Spleen (tissue), 11 donors: Measurements from ENCODE around the gene LGALS9. TPM values are rescaled to one million over a fixed set of nuclear protein-coding genes. Genes with fewer than 3 reads are reported as not detected.
A peak's percentile ranks its signal among the peaks of the same experiment; 100 is the strongest.
"Not testable (repeated sequence)": the region's sequence is repeated elsewhere in the genome, so short reads cannot be mapped to it uniquely, and the experiment has no call there.

Source experiments
- DNase-seq: peaks from one replicate; pipeline ENCODE4 v3.0.0-alpha.2; 2020
- H3K27ac ChIP-seq, 8 donors: fragments of 200-600 bp; sonication (generic) in 7 of 8; 1 replicate in 4 of 8; 2 replicates in 4 of 8; pipeline versions ENCODE4 v1.5.0 to v1.8.0; 2016 to 2021; ENCODE audit warnings: inconsistent platforms in 4 of 8, mild to moderate bottlenecking in 4 of 8, moderate library complexity in 1 of 8
- H3K27me3 ChIP-seq, 7 donors: fragments of 200-600 bp; sonication (generic) in 6 of 7; replicated peaks in 1 of 7; 1 replicate in 4 of 7; 2 replicates in 3 of 7; pipeline versions ENCODE4 v1.5.0 to v1.8.0; 2016 to 2021; ENCODE audit warnings: inconsistent platforms in 3 of 7, mild to moderate bottlenecking in 1 of 7
- H3K36me3 ChIP-seq, 6 donors: fragments of 200-600 bp; sonication (generic) in 5 of 6; 1 replicate in 4 of 6; 2 replicates in 2 of 6; pipeline versions ENCODE4 v1.5.0 to v1.8.0; 2016 to 2021; ENCODE audit warnings: inconsistent platforms in 2 of 6
- H3K4me1 ChIP-seq, 6 donors: fragments of 200-600 bp; sonication (generic) in 5 of 6; 1 replicate in 3 of 6; 2 replicates in 3 of 6; pipeline versions ENCODE4 v1.5.0 to v1.8.0; 2016 to 2021; ENCODE audit warnings: inconsistent platforms in 3 of 6
- H3K4me3 ChIP-seq, 8 donors: fragments of 200-600 bp; sonication (generic) in 7 of 8; 1 replicate in 4 of 8; 2 replicates in 4 of 8; pipeline versions ENCODE4 v1.5.0 to v1.8.0; 2016 to 2021; ENCODE audit warnings: inconsistent platforms in 4 of 8, mild to moderate bottlenecking in 4 of 8, moderate library complexity in 2 of 8
- H3K9me3 ChIP-seq, 8 donors: fragments of 200-600 bp; sonication (generic) in 7 of 8; 1 replicate in 4 of 8; 2 replicates in 4 of 8; pipeline versions ENCODE4 v1.5.0 to v1.8.0; 2016 to 2021; ENCODE audit warnings: inconsistent platforms in 4 of 8
- CTCF ChIP-seq, 11 experiments: fragments of 200-600 bp in 7 of 11; fragments of 450-650 bp in 4 of 11; sonication (generic) in 4 of 11; IDR thresholded peaks in 8 of 11; conservative IDR thresholded peaks in 3 of 11; 1 replicate in 7 of 11; 2 replicates in 4 of 11; pipeline versions ENCODE4 v1.4.0 to v1.8.0; 2016 to 2021; ENCODE audit warnings: antibody characterized with exemption in 11 of 11, inconsistent platforms in 4 of 11, mild to moderate bottlenecking in 1 of 11
- POLR2A ChIP-seq, 3 donors: fragments of 450-650 bp; IDR thresholded peaks; one replicate each; pipeline ENCODE4 v1.5.1; 2017; ENCODE audit warnings: antibody characterized with exemption in 3 of 3, mild to moderate bottlenecking in 1 of 3
- POLR2AphosphoS5 ChIP-seq, 3 donors: sonication (generic); formaldehyde crosslinking; IDR thresholded peaks; one replicate each; pipeline ENCODE4 v1.5.1; 2017; ENCODE audit warnings: antibody characterized with exemption in 3 of 3
- WGBS, 5 donors: extraction: QIAGEN DNeasy Blood & Tissue Kit in 3 of 5; methylation state at CpG; one replicate each; pipeline versions ENCODE4 v1.1.5 to v1.1.7; 2013 to 2018; 5-methylcytosine and 5-hydroxymethylcytosine counted together
- intact Hi-C: fragments of 100-400 bp; cut with DNase I; formaldehyde crosslinking; loops from one replicate; pipeline ENCODE4 v1.15.0; 2023; ENCODE audit warnings: low total_unique reads
- polyA plus RNA-seq, 3 donors: library from polyadenylated mRNA; stranded (reverse); fragments of 200-250 nt; gene quantifications; one replicate each; pipeline ENCODE4 v1.2.1, GENCODE V29; 2013
- total RNA-seq, 7 donors: library from RNA; depleted of rRNA in 3 of 7; stranded (reverse); fragments of >200 nt in 3 of 7; fragmentation: NEBNext Ultra II Directional in 4 of 7; extraction: Animal tissue kit (Norgen Biotek cat#: 25700) in 4 of 7; gene quantifications; one replicate each; pipeline versions ENCODE4 v1.1.0 to v1.2.1, GENCODE V29; 2016 to 2021
- donor health status: healthy with polysubstance abuse.
- donor health status: DM: no; HTN: no; CAD: no; lungs with moderate emphysema.
- donor health status: DM: no; HTN: no; CAD: no.
- donor health status: Bipolar disorder and iron deficiency.
- donor health status: healthy.
- donor health status: DM: no; HTN: no; CAD: no.
- donor health status: DM: yes; HTN: yes; CAD: no.

LGALS9 gene
- total and polyA plus RNA-seq, 10 donors: 162 to 309 (median 209) TPM

GRCh38 chr17:27640790-27641189 is 9.8 kb downstream of the LGALS9 start:
- no peak overlapping the region for H3K4me3 ChIP-seq
- intact Hi-C loops: no loop called here
- no peak for TF ChIP-seq CTCF (IDR thresholded peaks at IDR 0.05 in 8 of 11, conservative IDR thresholded peaks at IDR 0.05 in 3 of 11)
- no peak for TF ChIP-seq POLR2A (IDR thresholded peaks at IDR 0.05)
- no peak for TF ChIP-seq POLR2AphosphoS5 (IDR thresholded peaks at IDR 0.05)
- H3K4me1 ChIP-seq: peaks cover 0 to 9% (median 3%) of the 10 kb centered on the region in 6 donors
- no peak for DNase-seq
- no peaks in the 10 kb centered on the region for H3K9me3 ChIP-seq
- no peaks in the 10 kb centered on the region for H3K27me3 ChIP-seq
- H3K36me3 ChIP-seq: peaks cover 0 to 68% (median 30%) of the 10 kb centered on the region in 6 donors
- WGBS, 5 donors: 93 to 97% (median 93%) methylated on average over 4 of the region's 4 CpGs
- H3K27ac ChIP-seq: no peak overlapping the region

GRCh38 chr17:27644586-27644985 is 13.6 kb downstream of the LGALS9 start:
- intact Hi-C loops: no loop called here
- no peaks in the 10 kb centered on the region for H3K4me1 ChIP-seq
- H3K9me3 ChIP-seq: no peaks in the 10 kb centered on the region
- peaks cover 0 to 90% (median 33%) of the 10 kb centered on the region in 6 donors for H3K36me3 ChIP-seq
- TF ChIP-seq POLR2AphosphoS5 (IDR thresholded peaks at IDR 0.05) (no peak), POLR2A (IDR thresholded peaks at IDR 0.05) (no peak), CTCF (IDR thresholded peaks at IDR 0.05 in 8 of 11, conservative IDR thresholded peaks at IDR 0.05 in 3 of 11) (no peak)
- no peak overlapping the region for H3K27ac ChIP-seq
- no peak for DNase-seq
- 83 to 93% (median 88%) methylated on average over 9 of the region's 9 CpGs for WGBS, 5 donors
- no peak overlapping the region for H3K4me3 ChIP-seq
- H3K27me3 ChIP-seq: no peaks in the 10 kb centered on the region

- peak in 3 of 11 experiments; percentile 14 to 35 (median 20) for TF ChIP-seq CTCF (IDR thresholded peaks at IDR 0.05 in 8 of 11, conservative IDR thresholded peaks at IDR 0.05 in 3 of 11)
- H3K9me3 ChIP-seq, H3K27ac ChIP-seq, H3K4me3 ChIP-seq, H3K4me1 ChIP-seq, intact Hi-C loops, H3K27me3 ChIP-seq, DNase-seq: not testable (repeated sequence)
- 76 to 100% (median 83%) methylated on average over 2 to 4 of the region's 10 CpGs for WGBS, 5 donors
- peaks cover 0 to 80% (median 22%) of the 10 kb centered on the region in 6 donors for H3K36me3 ChIP-seq
These were observed 14.6 kb downstream of the LGALS9 start for GRCh38 chr17:27645621-27646020.

- Histone ChIP-seq H3K27me3 (no peaks in the 10 kb centered on the region), H3K9me3 (no peaks in the 10 kb centered on the region), H3K4me3 (no peak overlapping the region), H3K36me3 (peaks cover 0 to 74% (median 16%) of the 10 kb centered on the region in 6 donors), H3K27ac (no peak overlapping the region), H3K4me1 (no peaks in the 10 kb centered on the region)
- TF ChIP-seq POLR2A (IDR thresholded peaks at IDR 0.05) (no peak), POLR2AphosphoS5 (IDR thresholded peaks at IDR 0.05) (no peak), CTCF (IDR thresholded peaks at IDR 0.05 in 8 of 11, conservative IDR thresholded peaks at IDR 0.05 in 3 of 11) (no peak)
- intact Hi-C loops: no loop called here
- WGBS, 5 donors: 92 to 96% (median 94%) methylated on average over 13 of the region's 13 CpGs
- DNase-seq: no peak
These were observed 15.2 kb downstream of the LGALS9 start for GRCh38 chr17:27646232-27646631.
